HG03064 (cell line): ENCODE data around the gene SLC4A4.

Experiments used
- ATAC-seq: cut with Tn5 transposase; IDR thresholded peaks from one replicate; pipeline ENCODE4 v1.9.1; 2021; ENCODE audit warnings: low read depth; ENCODE audit not compliant: unreplicated experiment

The SLC4A4 gene

GRCh38 chr4:71466775-71467174 is 128.0 kb downstream of the SLC4A4 start:
- no peak for ATAC-seq

- ATAC-seq: no peak
Observed at GRCh38 chr4:71468116-71468710, 129.4 kb downstream of the SLC4A4 start.

DNA sequence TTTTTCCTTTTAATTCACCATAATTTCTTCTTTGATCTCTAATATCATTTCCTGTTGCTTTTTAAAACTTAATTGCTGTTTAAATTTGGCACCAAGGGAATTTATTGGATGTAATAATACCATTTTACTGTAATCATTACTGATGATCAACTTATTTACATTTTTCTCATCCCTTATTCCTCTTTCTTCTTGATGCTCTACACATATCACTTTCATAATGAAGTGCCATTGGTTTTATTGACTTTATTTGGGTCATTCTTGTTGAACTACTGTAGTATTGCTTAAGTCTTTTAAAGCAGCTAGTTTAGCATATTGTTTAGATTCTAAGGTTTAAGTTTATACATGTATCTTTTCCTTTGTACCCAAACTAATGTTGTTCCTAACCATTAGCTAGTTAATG is 130.7 kb downstream of the SLC4A4 start:
- no peak for ATAC-seq

DNA sequence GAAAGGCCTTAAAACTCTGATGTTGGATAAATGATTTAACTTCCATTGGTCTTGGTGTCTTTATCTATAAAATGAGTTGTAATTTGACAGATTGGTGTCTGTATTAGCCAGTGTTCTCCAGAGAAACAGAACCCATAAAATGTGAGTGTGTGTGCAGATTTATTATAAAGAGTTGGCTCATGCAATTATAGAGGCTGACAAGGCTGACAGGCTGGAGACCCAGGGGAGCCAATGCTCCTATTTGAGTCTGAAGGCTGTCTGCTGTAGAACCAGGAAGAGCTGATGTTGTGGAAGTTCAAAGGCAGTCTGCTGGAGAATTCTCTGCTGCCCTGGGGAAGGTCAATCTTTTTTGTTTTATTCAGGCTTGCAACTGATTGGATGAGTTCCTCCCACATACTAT is 131.7 kb downstream of the SLC4A4 start:
- ATAC-seq: no peak

DNA sequence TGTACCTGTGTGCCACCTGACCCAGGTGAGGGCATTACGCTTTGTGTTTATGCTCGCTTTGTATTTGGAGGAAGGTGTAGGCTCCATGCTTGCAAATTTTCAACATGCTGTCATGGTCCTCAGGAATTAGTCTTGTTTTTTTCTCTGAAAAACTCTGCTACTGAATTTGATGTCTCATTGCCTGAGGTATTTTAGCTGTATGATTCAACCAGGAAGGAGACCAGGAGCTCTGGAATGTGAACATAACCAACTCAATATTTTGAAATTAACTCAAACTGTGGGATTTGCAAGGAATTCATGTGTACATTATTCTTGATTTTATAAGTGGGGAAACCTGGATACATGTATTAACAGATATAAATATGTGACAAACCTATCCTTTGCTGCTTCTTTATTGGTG is 134.1 kb downstream of the SLC4A4 start:
- ATAC-seq: no peak

- no peak for ATAC-seq
Observed at GRCh38 chr4:71473541-71474240, 134.9 kb downstream of the SLC4A4 start.

- ATAC-seq: no peak
Observed at GRCh38 chr4:71474731-71475130, 135.9 kb downstream of the SLC4A4 start.

- ATAC-seq: no peak
Observed at GRCh38 chr4:71476240-71476639, 137.4 kb downstream of the SLC4A4 start.

GRCh38 chr4:71486550-71487343 is 147.9 kb downstream of the SLC4A4 start:
- ATAC-seq: no peak

GRCh38 chr4:71487344-71487920 is 148.6 kb downstream of the SLC4A4 start:
- no peak for ATAC-seq

DNA sequence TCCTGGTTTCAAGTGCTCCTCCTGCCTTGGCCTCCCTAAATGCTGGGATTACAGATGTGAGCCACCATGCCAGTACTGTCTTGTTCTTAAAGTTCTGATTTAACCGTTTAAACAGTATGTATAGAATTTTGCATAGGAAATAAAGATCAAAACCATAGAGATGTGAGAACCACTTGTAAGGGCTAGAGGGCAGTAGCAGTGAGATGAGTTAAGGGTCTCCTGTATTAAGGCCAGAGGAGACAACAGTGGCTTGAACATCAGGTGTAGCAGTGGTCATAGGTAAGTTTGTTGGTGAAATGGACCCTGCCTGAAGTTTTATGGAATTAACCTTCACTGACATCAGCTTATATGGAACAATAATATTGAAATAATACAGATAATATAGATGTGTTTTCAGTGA is 155.7 kb downstream of the SLC4A4 start:
- no peak for ATAC-seq

- ATAC-seq: no peak
Observed at GRCh38 chr4:71495454-71495853, 156.6 kb downstream of the SLC4A4 start.

DNA sequence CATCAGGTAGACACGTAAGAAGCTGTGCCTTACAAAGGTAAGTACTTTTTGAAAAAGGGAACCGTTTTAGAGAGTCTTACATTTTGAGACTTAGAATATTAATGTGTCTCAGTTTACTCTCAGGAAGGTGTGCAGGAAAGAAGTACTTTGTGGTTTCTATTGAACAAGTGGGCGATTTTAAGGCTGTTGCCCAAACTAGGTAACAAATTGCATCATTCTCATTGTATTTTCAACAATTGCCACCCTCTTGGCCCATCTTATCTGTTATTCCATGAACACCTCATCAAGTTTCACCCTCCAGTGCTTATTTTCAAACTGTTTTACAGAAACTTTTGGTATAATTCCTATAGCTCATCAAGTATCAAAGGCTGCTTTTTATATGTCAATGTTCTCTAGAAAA is 158.3 kb downstream of the SLC4A4 start:
- no peak for ATAC-seq

GRCh38 chr4:71498002-71498401 is 159.2 kb downstream of the SLC4A4 start:
- ATAC-seq: no peak

GRCh38 chr4:71498625-71499024 is 159.8 kb downstream of the SLC4A4 start:
- no peak for ATAC-seq

GRCh38 chr4:71501992-71502391 is 163.2 kb downstream of the SLC4A4 start:
- no peak for ATAC-seq

DNA sequence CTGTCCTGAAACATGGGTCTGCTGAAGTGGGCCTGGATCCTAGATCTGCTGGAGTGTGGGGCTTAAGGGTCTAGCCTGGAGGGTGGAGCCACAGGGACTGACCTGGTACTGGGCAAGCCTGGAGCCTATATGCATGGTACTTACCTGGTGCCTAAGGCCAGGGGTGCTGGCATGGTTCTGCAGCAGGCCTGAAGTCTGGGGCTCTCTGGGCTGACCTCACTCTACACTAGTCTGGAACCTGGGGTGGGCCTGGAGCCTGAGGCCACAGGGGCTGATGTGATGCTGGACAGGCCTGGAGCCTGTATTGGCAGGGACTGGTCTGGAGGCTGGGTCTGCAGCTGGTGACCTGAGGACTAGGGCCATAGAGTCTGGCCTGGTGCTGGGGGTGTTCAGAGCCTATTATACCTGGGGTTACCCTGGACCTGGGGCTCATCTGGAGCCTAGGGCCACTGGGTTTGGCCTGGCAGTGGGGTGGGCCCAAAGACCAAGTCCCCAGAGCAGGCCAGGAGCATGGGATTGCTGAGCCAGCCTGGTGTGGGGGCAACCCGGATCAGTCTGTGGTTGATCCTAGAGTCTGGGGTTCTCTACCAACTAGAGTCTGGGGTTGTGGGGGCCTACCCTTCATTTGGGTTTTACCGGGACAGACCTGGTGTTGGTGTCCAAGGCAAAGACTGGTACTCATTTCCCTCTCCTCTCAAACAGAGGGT is 179.6 kb downstream of the SLC4A4 start:
- ATAC-seq: no peak

- no peak for ATAC-seq
Observed at GRCh38 chr4:71520308-71520707, 181.5 kb downstream of the SLC4A4 start.

DNA sequence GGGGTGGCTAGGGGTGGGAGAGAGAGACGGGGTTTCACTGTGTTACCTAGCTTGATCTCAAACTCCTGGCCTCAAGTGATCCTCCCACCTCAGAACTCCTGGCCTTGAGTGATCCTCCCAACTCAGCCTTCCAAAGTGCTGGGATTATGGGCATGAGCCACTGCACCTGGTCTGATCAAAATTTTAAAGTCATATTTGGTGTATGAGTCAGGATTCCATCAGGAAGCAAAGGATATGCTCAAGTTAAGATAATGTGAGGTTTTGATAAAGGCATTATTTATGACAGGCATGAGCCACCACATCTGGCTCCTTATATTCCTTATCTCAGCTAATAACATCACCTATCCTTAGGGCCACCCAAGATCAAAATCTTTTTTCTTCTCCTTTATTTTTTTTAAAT is 182.0 kb downstream of the SLC4A4 start:
- no peak for ATAC-seq

- no peak for ATAC-seq
Observed at GRCh38 chr4:71524756-71525155, 185.9 kb downstream of the SLC4A4 start.
